B cell (primary cell): ENCODE data around the gene INPP5J. TPM values are rescaled to one million over a fixed set of nuclear protein-coding genes. Genes with fewer than 3 reads are reported as not detected.

Experiments used
- ATAC-seq: fragments of 200-7000 bp; cut with Tn5 transposase; one replicate; pipeline ENCODE4 v1.10.0; 2021; ENCODE audit warnings: low read depth, mild to moderate bottlenecking, moderate number of reproducible peaks, moderate library complexity
- CTCF ChIA-PET: fragments of 350-600 bp; sonication (Branson Sonifier 250); formaldehyde crosslinking; loops from one replicate; lab custom pipeline; 2021; ENCODE audit warnings: antibody characterized with exemption, inconsistent platforms; lab: Charles Lee
- POLR2A ChIA-PET: fragments of 350-600 bp; sonication (Branson Sonifier 250); formaldehyde crosslinking; loops from one replicate; lab custom pipeline; 2021; ENCODE audit warnings: antibody characterized with exemption; lab: Charles Lee
- DNase-seq: peaks from one replicate; pipeline ENCODE4 v3.0.0; 2013
- H2AFZ ChIP-seq: 2 replicates; pipeline ENCODE4 v1.6.1; 2012; ENCODE audit warnings: mild to moderate bottlenecking, low read depth, low read length; ENCODE audit not compliant: insufficient read depth, poor library complexity, severe bottlenecking
- H3K27ac ChIP-seq, 2 donors: 1 replicate in 1 of 2; 2 replicates in 1 of 2; pipeline ENCODE4 v1.5.1; 2012 to 2013; ENCODE audit warnings: low read length in 2 of 2, mild to moderate bottlenecking in 2 of 2, moderate library complexity in 1 of 2
- H3K27me3 ChIP-seq, 4 experiments: fragments of 200-600 bp in 1 of 4; sonication (generic) in 1 of 4; replicated peaks in 1 of 4; 1 replicate in 2 of 4; 2 replicates in 2 of 4; pipeline versions ENCODE4 v1.6.1 to v1.7.0; 2013 to 2016; ENCODE audit warnings: low read length in 3 of 4, mild to moderate bottlenecking in 2 of 4, mixed read lengths in 1 of 4, moderate library complexity in 1 of 4; ENCODE audit not compliant: insufficient read depth in 4 of 4, control insufficient read depth in 3 of 4; ENCODE audit errors: control extremely low read depth in 1 of 4
- H3K36me3 ChIP-seq, 2 experiments: replicated peaks in 1 of 2; 1 replicate in 1 of 2; 2 replicates in 1 of 2; pipeline versions ENCODE4 v1.6.1 to v1.7.1; 2013; ENCODE audit warnings: low read length in 1 of 2; ENCODE audit not compliant: insufficient read depth in 2 of 2, control insufficient read depth in 1 of 2; ENCODE audit errors: control extremely low read depth in 1 of 2, extremely low read depth in 1 of 2
- H3K4me1 ChIP-seq, 2 donors: fragments of 200-600 bp in 1 of 2; sonication (generic) in 1 of 2; 1 replicate in 1 of 2; 2 replicates in 1 of 2; pipeline versions ENCODE4 v1.5.1 to v1.6.1; 2013 to 2017; ENCODE audit warnings: low read length in 2 of 2; ENCODE audit not compliant: control insufficient read depth in 2 of 2, insufficient read depth in 2 of 2
- H3K4me2 ChIP-seq: replicated peaks from 2 replicates; pipeline ENCODE3; 2012; ENCODE audit warnings: mild to moderate bottlenecking, low read depth, low read length; ENCODE audit not compliant: poor library complexity, severe bottlenecking
- H3K4me3 ChIP-seq, 5 experiments: fragments of 200-600 bp in 1 of 5; sonication (generic) in 1 of 5; 1 replicate in 3 of 5; 2 replicates in 2 of 5; pipeline versions ENCODE4 v1.5.1 to v1.7.0; 2011 to 2016; ENCODE audit warnings: low read length in 4 of 5, mild to moderate bottlenecking in 4 of 5, low read depth in 2 of 5, control low read depth in 1 of 5, moderate library complexity in 1 of 5; ENCODE audit not compliant: insufficient read depth in 1 of 5; ENCODE audit errors: control extremely low read depth in 1 of 5, extremely low read depth in 1 of 5
- H3K79me2 ChIP-seq: fragments of 200-600 bp; sonication (generic); one replicate; pipeline ENCODE4 v1.6.0; 2016; ENCODE audit warnings: low read length; ENCODE audit not compliant: control insufficient read depth, insufficient read depth
- H3K9ac ChIP-seq: fragments of 200-600 bp; sonication (generic); 2 replicates; pipeline ENCODE4 v1.6.1; 2017; ENCODE audit warnings: mild to moderate bottlenecking, low read length, moderate library complexity
- H3K9me3 ChIP-seq, 3 donors: one replicate each; pipeline versions ENCODE4 v1.6.1 to v1.7.1; 2013; ENCODE audit warnings: low read length in 2 of 3; ENCODE audit not compliant: control insufficient read depth in 2 of 3, insufficient read depth in 1 of 3; ENCODE audit errors: control extremely low read depth in 1 of 3
- H4K20me1 ChIP-seq: 2 replicates; pipeline ENCODE4 v1.6.0; 2012; ENCODE audit warnings: mild to moderate bottlenecking, low read length; ENCODE audit not compliant: insufficient read depth, control insufficient read depth, poor library complexity, severe bottlenecking
- H3K27ac Mint-ChIP-seq: one replicate; pipeline ENCODE4 v1.8.0; 2021; ENCODE audit warnings: mixed read lengths
- H3K27me3 Mint-ChIP-seq: one replicate; pipeline ENCODE4 v1.8.0; 2021; ENCODE audit warnings: mixed read lengths
- H3K4me1 Mint-ChIP-seq: one replicate; pipeline ENCODE4 v1.8.0; 2021; ENCODE audit warnings: mixed read lengths
- H3K4me3 Mint-ChIP-seq: one replicate; pipeline ENCODE4 v1.8.0; 2021; ENCODE audit warnings: mixed read lengths
- H3K9me3 Mint-ChIP-seq: one replicate; pipeline ENCODE4 v1.8.0; 2022; ENCODE audit warnings: mixed read lengths; ENCODE audit not compliant: insufficient read depth
- CTCF ChIP-seq: fragments of 200-600 bp; IDR thresholded peaks from one replicate; pipeline ENCODE4 v1.8.0; 2022; ENCODE audit warnings: antibody characterized with exemption, mild to moderate bottlenecking
- EZH2 ChIP-seq: IDR thresholded peaks from 2 replicates; pipeline ENCODE4 v1.6.1; 2012; ENCODE audit warnings: borderline replicate concordance, low read depth, mild to moderate bottlenecking, moderate library complexity, low read length; ENCODE audit not compliant: insufficient read depth, poor library complexity, severe bottlenecking
- WGBS: methylation state at CpG from one replicate; pipeline ENCODE4 v1.1.5; 2013; ENCODE audit warnings: missing lambda C conversion rate; ENCODE audit not compliant: insufficient coverage; 5-methylcytosine and 5-hydroxymethylcytosine counted together
- intact Hi-C: fragments of 100-400 bp; cut with micrococcal nuclease; formaldehyde crosslinking; loops from one replicate; pipeline ENCODE4 v1.10.0; 2022
- polyA plus RNA-seq: library from polyadenylated mRNA; depleted of rRNA; stranded (reverse); fragments of >200 nt; gene quantifications from 2 replicates; pipeline ENCODE4 v1.2.3, GENCODE V29; 2012
- total RNA-seq, 2 donors: library from RNA; stranded (reverse); fragments of 120-200 nt in 1 of 2; gene quantifications; 1 replicate in 1 of 2; 2 replicates in 1 of 2; pipeline versions ENCODE4 v1.2.3 to v1.2.4, GENCODE V29; 2013 to 2022

The INPP5J gene
- total and polyA plus RNA-seq, 2 donors (not counting 1 experiment from before 2014, with no cell fraction given) = 0.07 to 0.52 TPM

- no peak for DNase-seq
- H3K9me3 ChIP-seq = no peaks in the 10 kb centered on the region
- peaks cover 40% of the 10 kb centered on the region for H3K4me1 Mint-ChIP-seq
- peaks cover 4% of the 10 kb centered on the region for H3K79me2 ChIP-seq
- peak overlapping the region; percentile 98 for H2AFZ ChIP-seq
- peak overlapping the region; percentile 64 to 92 (median 86) for H3K4me3 ChIP-seq
- no peaks in the 10 kb centered on the region for H4K20me1 ChIP-seq
- POLR2A ChIA-PET = interaction anchor here (0.7 to 1.7 kb wide), 6 partner anchors 23 to 449 kb away, joined by 3 to 6 read pairs (median 5); partner anchors contain the start of genes MORC2, RNF185, SELENOM and SLC35E4
- H3K36me3 ChIP-seq = no peaks in the 10 kb centered on the region
- peak overlapping the region; percentile 37 for H3K27ac Mint-ChIP-seq
- no peak for TF ChIP-seq EZH2
- TF ChIP-seq CTCF = no peak
- peak overlapping the region; percentile 90 for H3K9ac ChIP-seq
- H3K9me3 Mint-ChIP-seq = no peaks in the 10 kb centered on the region
- peak overlapping the region; percentile 92 for H3K4me3 Mint-ChIP-seq
- H3K4me2 ChIP-seq = peak overlapping the region; percentile 90
- intact Hi-C loops = loop anchor here (1.0 to 5.0 kb wide), 5 partner anchors 23 to 548 kb away; partner anchors contain the start of genes LIMK2, PIK3IP1 and SELENOM
- H3K4me1 ChIP-seq = peaks cover 23 to 55% of the 10 kb centered on the region in 2 donors
- no peaks in the 10 kb centered on the region for H3K27me3 ChIP-seq
- WGBS = 5% methylated on average over 11 of the region's 18 CpGs
- H3K27ac ChIP-seq = peak overlapping the region; percentile 21 to 91
- no peaks in the 10 kb centered on the region for H3K27me3 Mint-ChIP-seq
- CTCF ChIA-PET = interaction anchor here (1.0 to 3.5 kb wide), 17 partner anchors 10 to 450 kb away, joined by 3 to 18 read pairs (median 6); partner anchors contain the start of genes LIMK2, MORC2, RNF185 and SELENOM
- no peak for ATAC-seq
Measured at GRCh38 chr22:31083923-31084810, 38.6 kb upstream of the INPP5J start.
